ENCODE data around the gene HM13. TPM values are rescaled to one million over a fixed set of nuclear protein-coding genes. Genes with fewer than 3 reads are reported as not detected.
A peak's percentile ranks its signal among the peaks of the same experiment; 100 is the strongest.
"Not testable (repeated sequence)": the region's sequence is repeated elsewhere in the genome, so short reads cannot be mapped to it uniquely, and the experiment has no call there.

Gene HM13
- polyA plus RNA-seq, 4 donors, result 53.9 to 202 (median 91.8) TPM

DNA sequence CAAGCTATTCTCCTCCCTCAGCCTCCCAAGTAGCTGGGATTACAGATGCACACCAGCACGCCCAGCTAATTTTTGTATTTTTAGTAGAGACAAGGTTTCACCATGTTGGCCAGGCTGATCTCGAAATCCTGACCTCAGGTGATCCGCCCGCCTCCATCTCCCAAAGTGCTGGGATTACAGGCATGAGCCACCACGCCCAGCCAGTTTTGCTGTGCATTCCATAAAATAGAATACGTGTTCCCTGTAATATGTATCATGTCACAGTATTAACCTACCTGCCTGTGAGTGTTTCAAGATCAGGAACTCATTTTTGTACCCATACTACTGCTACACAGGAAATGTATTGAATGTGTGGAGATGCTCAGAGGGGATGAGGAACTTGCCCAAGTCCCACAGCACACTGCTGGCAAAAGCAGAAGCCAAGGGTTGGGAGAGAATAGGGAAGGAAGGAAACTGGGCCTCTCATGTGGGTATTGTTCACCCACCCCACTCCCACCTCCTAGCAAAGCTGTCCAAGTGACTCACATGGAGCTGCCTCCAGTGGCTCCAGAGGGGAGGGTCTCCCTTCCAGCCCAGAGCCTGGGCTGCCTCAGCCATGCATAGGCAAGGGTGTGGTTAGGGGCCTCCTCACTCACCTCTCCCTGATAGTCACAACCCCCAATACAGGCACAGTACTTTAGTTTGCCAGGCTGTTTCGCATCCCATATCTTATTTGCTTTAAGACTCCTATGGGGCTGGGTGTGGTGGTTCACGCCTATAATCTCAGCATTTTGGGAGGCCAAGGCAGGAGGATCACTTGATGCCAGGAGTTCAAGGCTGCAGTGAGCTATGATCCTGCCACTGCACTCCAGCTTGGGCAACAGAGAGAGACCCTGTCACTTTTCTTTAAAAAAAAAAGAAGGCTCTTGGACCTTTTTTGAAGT, 9.4 kb downstream of the HM13 start:
- Histone ChIP-seq H3K4me1 (ENCODE audit: control insufficient read depth in 3 of 3, insufficient read depth in 2 of 3, low read depth in 1 of 3, low read length in 2 of 3) (no peaks in the 10 kb centered on the region), H3K9me3 (ENCODE audit: control insufficient read depth in 2 of 2, insufficient read depth in 1 of 2, low read depth in 1 of 2, low read length in 1 of 2) (no peaks in the 10 kb centered on the region), H3K27me3 (ENCODE audit: control insufficient read depth in 3 of 3, insufficient read depth in 3 of 3, low read length in 3 of 3) (no peaks in the 10 kb centered on the region), H3K36me3 (ENCODE audit: control insufficient read depth in 3 of 3, insufficient read depth in 2 of 3, low read depth in 1 of 3, low read length in 3 of 3) (peaks cover 5 to 37% (median 10%) of the 10 kb centered on the region in 3 donors), H3K4me3 (ENCODE audit: low read depth in 1 of 3, low read length in 3 of 3) (no peak overlapping the region), H3K27ac (ENCODE audit: low read depth in 1 of 3, low read length in 2 of 3) (no peak overlapping the region)
- FAIRE-seq (no peak), DNase-seq (no peak)
- 88 to 93% (median 89%) methylated on average over 8 of the region's 8 CpGs for WGBS, 3 donors

DNA sequence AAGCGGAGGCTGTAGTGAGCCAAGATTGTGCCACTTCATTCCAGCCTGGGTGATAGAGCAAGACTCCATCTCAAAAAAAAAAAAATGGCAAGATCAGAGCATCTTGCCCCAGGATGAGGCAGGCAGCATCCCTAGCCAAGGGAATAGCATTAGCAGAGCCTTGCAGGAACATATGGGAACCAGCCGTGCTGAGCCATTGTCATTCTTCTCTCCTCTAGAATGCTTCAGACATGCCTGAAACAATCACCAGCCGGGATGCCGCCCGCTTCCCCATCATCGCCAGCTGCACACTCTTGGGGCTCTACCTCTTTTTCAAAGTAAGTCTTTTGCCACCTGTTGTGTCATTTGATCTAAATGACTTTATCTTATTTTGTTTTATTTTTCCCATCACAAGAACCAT, 13.0 kb downstream of the HM13 start:
- H3K27me3 ChIP-seq (ENCODE audit: control insufficient read depth in 3 of 3, insufficient read depth in 3 of 3, low read length in 3 of 3), result no peaks in the 10 kb centered on the region
- H3K27ac ChIP-seq (ENCODE audit: low read depth in 1 of 3, low read length in 2 of 3), result no peak overlapping the region
- 95% methylated on average over 6 of the region's 6 CpGs for WGBS, 3 donors
- no peak for FAIRE-seq
- H3K4me3 ChIP-seq (ENCODE audit: low read depth in 1 of 3, low read length in 3 of 3), result no peak overlapping the region
- H3K4me1 ChIP-seq (ENCODE audit: control insufficient read depth in 3 of 3, insufficient read depth in 2 of 3, low read depth in 1 of 3, low read length in 2 of 3), result no peaks in the 10 kb centered on the region
- no peaks in the 10 kb centered on the region for H3K9me3 ChIP-seq (ENCODE audit: control insufficient read depth in 2 of 2, insufficient read depth in 1 of 2, low read depth in 1 of 2, low read length in 1 of 2)
- no peak for DNase-seq
- peaks cover 10 to 45% (median 17%) of the 10 kb centered on the region in 3 donors for H3K36me3 ChIP-seq (ENCODE audit: control insufficient read depth in 3 of 3, insufficient read depth in 2 of 3, low read depth in 1 of 3, low read length in 3 of 3)

DNA sequence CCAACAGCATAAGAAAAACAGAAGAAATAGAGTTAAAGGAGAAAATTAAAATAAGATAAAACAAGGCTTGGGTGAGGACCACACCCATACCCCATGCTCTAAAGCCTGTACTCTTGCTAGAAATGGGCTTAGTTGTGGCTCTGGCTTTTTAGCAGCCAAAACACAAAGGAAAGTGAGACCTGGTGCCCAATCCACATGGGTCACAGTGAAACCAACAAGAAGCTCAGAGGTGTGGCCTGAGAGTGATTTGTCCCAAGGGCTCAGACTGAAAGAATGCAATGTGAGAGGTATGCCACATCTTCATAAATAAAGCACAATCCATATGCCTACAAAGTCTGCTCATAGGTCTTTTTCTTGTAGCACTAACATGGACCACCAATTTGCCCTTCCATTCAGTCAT, 21.1 kb downstream of the HM13 start:
- Histone ChIP-seq H3K27ac (ENCODE audit: low read depth in 1 of 3, low read length in 2 of 3) (no peak overlapping the region), H3K4me1 (ENCODE audit: control insufficient read depth in 3 of 3, insufficient read depth in 2 of 3, low read depth in 1 of 3, low read length in 2 of 3) (no peaks in the 10 kb centered on the region), H3K4me3 (ENCODE audit: low read depth in 1 of 3, low read length in 3 of 3) (no peak overlapping the region), H3K27me3 (ENCODE audit: control insufficient read depth in 3 of 3, insufficient read depth in 3 of 3, low read length in 3 of 3) (no peaks in the 10 kb centered on the region), H3K36me3 (ENCODE audit: control insufficient read depth in 3 of 3, insufficient read depth in 2 of 3, low read depth in 1 of 3, low read length in 3 of 3) (peaks cover 19 to 65% (median 29%) of the 10 kb centered on the region in 3 donors), H3K9me3 (ENCODE audit: control insufficient read depth in 2 of 2, insufficient read depth in 1 of 2, low read depth in 1 of 2, low read length in 1 of 2) (no peaks in the 10 kb centered on the region)
- DNase-seq (no peak), FAIRE-seq (no peak)

DNA sequence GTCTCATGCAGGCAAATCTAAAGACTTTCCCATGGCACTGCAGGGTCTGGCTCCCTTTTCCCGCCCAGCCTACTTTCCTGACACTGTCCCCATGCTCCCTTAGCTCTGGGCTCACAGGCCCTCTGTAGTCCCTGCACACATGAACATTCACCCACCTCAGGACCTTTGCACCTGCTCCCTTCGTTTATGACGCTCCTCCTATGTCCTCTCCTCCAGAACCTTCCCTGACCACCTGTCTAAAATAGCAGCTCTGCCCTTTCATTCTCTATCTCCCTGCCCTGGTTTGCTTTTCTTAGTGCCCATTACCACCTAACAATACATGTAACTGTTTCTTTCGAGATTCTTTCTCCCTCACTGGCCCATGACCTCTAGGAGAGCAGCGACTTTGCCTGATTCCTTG, 22.3 kb downstream of the HM13 start:
- no peak for DNase-seq
- H3K4me1 ChIP-seq (ENCODE audit: control insufficient read depth in 3 of 3, insufficient read depth in 2 of 3, low read depth in 1 of 3, low read length in 2 of 3), result no peaks in the 10 kb centered on the region
- H3K27ac ChIP-seq (ENCODE audit: low read depth in 1 of 3, low read length in 2 of 3), result no peak overlapping the region
- FAIRE-seq, result no peak
- peaks cover 22 to 70% (median 27%) of the 10 kb centered on the region in 3 donors for H3K36me3 ChIP-seq (ENCODE audit: control insufficient read depth in 3 of 3, insufficient read depth in 2 of 3, low read depth in 1 of 3, low read length in 3 of 3)
- H3K27me3 ChIP-seq (ENCODE audit: control insufficient read depth in 3 of 3, insufficient read depth in 3 of 3, low read length in 3 of 3), result no peaks in the 10 kb centered on the region
- H3K4me3 ChIP-seq (ENCODE audit: low read depth in 1 of 3, low read length in 3 of 3), result no peak overlapping the region
- no peaks in the 10 kb centered on the region for H3K9me3 ChIP-seq (ENCODE audit: control insufficient read depth in 2 of 2, insufficient read depth in 1 of 2, low read depth in 1 of 2, low read length in 1 of 2)
- 83 to 92% (median 89%) methylated on average over 5 of the region's 5 CpGs for WGBS, 3 donors

DNA sequence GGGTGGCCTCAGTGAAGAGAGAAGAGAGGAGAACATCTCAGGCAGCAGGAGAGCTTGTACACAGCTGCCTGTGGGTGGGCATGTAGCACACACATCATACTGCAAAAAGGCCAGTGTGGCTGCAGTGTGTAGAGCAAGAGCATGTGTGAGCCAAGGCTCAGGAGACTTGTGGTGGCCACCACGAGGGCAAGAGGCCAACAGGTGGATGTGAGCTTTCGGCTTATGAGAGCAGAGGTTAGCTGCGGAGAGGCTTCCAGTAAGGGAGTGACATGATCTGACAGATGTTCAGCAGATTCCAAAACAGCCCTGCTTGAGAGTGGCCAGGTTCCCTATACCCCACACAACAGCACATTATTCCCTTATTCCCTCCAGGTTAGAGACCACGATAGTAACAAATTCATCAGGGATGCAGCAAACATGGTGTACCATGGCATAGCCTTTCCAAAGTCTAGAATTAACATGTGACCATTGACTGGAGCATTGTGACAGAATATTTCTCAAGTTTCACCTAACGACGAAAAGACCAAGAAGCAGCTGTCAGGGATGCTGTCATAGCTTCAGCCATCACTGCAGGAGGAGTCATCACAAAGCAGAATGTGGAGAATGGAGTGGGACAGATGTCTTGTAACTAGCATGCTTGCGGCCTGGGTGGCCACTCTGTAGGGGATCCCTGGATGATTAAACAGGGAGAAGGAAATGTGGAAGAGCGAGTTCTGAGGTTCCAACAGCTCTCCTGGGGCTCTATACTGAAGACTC, 23.1 kb downstream of the HM13 start:
- 84 to 90% (median 88%) methylated on average over 8 of the region's 8 CpGs for WGBS, 3 donors
- H3K27ac ChIP-seq (ENCODE audit: low read depth in 1 of 3, low read length in 2 of 3), result peak overlapping the region in 1 of 3 donors; percentile 34
- no peaks in the 10 kb centered on the region for H3K4me1 ChIP-seq (ENCODE audit: control insufficient read depth in 3 of 3, insufficient read depth in 2 of 3, low read depth in 1 of 3, low read length in 2 of 3)
- FAIRE-seq (no peak), DNase-seq (no peak)
- H3K4me3 ChIP-seq (ENCODE audit: low read depth in 1 of 3, low read length in 3 of 3), result no peak overlapping the region
- peaks cover 22 to 70% (median 25%) of the 10 kb centered on the region in 3 donors for H3K36me3 ChIP-seq (ENCODE audit: control insufficient read depth in 3 of 3, insufficient read depth in 2 of 3, low read depth in 1 of 3, low read length in 3 of 3)
- H3K27me3 ChIP-seq (ENCODE audit: control insufficient read depth in 3 of 3, insufficient read depth in 3 of 3, low read length in 3 of 3), result no peaks in the 10 kb centered on the region
- no peaks in the 10 kb centered on the region for H3K9me3 ChIP-seq (ENCODE audit: control insufficient read depth in 2 of 2, insufficient read depth in 1 of 2, low read depth in 1 of 2, low read length in 1 of 2)

DNA sequence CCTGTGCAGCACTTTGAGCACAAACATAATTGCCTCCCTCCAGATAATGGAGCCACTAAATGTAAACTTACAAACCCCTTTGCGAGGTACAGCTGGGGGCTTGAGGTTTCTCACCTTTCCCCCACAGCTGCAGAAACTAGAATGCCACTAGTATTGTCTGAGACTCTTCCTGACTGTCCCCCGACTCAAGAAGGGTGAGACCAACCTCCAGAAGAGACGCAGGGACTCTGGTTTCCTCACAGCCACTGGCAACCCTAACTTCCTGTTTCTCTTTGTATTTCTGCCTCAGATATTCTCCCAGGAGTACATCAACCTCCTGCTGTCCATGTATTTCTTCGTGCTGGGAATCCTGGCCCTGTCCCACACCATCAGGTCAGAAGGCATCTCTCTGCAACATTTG, 23.6 kb downstream of the HM13 start:
- DNase-seq, result no peak
- no peaks in the 10 kb centered on the region for H3K9me3 ChIP-seq (ENCODE audit: control insufficient read depth in 2 of 2, insufficient read depth in 1 of 2, low read depth in 1 of 2, low read length in 1 of 2)
- H3K36me3 ChIP-seq (ENCODE audit: control insufficient read depth in 3 of 3, insufficient read depth in 2 of 3, low read depth in 1 of 3, low read length in 3 of 3), result peaks cover 22 to 71% (median 23%) of the 10 kb centered on the region in 3 donors
- whole genome bisulfite sequencing, 3 donors, result 64 to 83% (median 65%) methylated on average over 4 of the region's 4 CpGs
- no peaks in the 10 kb centered on the region for H3K27me3 ChIP-seq (ENCODE audit: control insufficient read depth in 3 of 3, insufficient read depth in 3 of 3, low read length in 3 of 3)
- H3K27ac ChIP-seq (ENCODE audit: low read depth in 1 of 3, low read length in 2 of 3), result no peak overlapping the region
- no peaks in the 10 kb centered on the region for H3K4me1 ChIP-seq (ENCODE audit: control insufficient read depth in 3 of 3, insufficient read depth in 2 of 3, low read depth in 1 of 3, low read length in 2 of 3)
- FAIRE-seq, result no peak
- no peak overlapping the region for H3K4me3 ChIP-seq (ENCODE audit: low read depth in 1 of 3, low read length in 3 of 3)

DNA sequence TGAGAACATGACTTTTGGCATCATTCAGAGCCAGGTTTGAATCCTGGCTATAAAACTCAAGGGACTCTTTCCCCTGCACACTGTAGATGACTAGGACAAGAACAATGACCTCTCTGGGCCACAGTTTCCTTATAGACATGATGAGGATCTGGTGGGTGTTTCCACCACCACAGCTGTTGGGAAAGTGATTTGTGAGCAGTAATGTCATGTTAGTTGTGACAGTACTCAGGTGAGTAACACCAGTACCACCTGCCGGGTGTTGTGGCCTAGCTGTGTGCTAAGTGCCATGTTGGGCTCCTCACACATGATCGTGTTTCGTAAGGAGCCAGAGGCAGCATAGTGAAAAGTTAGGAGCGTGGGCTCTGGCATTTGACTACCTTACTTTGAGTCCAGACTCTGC, 24.1 kb downstream of the HM13 start:
- Histone ChIP-seq H3K9me3 (ENCODE audit: control insufficient read depth in 2 of 2, insufficient read depth in 1 of 2, low read depth in 1 of 2, low read length in 1 of 2) (no peaks in the 10 kb centered on the region), H3K27ac (ENCODE audit: low read depth in 1 of 3, low read length in 2 of 3) (no peak overlapping the region), H3K4me1 (ENCODE audit: control insufficient read depth in 3 of 3, insufficient read depth in 2 of 3, low read depth in 1 of 3, low read length in 2 of 3) (no peaks in the 10 kb centered on the region), H3K36me3 (ENCODE audit: control insufficient read depth in 3 of 3, insufficient read depth in 2 of 3, low read depth in 1 of 3, low read length in 3 of 3) (peaks cover 21 to 72% (median 26%) of the 10 kb centered on the region in 3 donors), H3K4me3 (ENCODE audit: low read depth in 1 of 3, low read length in 3 of 3) (no peak overlapping the region), H3K27me3 (ENCODE audit: control insufficient read depth in 3 of 3, insufficient read depth in 3 of 3, low read length in 3 of 3) (no peaks in the 10 kb centered on the region)
- FAIRE-seq (no peak), DNase-seq (no peak)
- 91 to 99% (median 95%) methylated on average over 4 of the region's 4 CpGs for WGBS, 3 donors

DNA sequence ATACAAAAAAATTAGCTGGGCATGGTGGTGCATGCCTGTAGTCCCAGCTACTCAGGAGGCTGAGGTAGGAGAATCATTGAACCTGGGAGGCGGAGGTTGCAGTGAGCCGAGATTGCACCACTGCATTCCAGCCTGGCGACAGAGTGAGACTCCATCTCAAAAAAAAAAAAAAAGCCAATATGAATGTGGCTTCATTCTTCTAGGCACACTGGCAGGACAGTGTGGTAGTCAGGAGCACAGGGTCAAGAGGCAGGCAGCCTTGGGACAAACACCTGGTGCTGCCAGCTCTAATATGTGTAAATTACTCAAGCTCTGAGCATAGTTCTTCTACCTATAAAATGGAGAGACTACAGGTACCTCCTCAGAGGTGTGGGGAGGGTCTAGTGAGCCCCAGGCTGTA, 25.4 kb downstream of the HM13 start:
- not testable (repeated sequence) for H3K27me3 ChIP-seq (ENCODE audit: control insufficient read depth in 3 of 3, insufficient read depth in 3 of 3, low read length in 3 of 3); H3K4me3 ChIP-seq (ENCODE audit: low read depth in 1 of 3, low read length in 3 of 3); H3K27ac ChIP-seq (ENCODE audit: low read depth in 1 of 3, low read length in 2 of 3); FAIRE-seq; H3K9me3 ChIP-seq (ENCODE audit: control insufficient read depth in 2 of 2, insufficient read depth in 1 of 2, low read depth in 1 of 2, low read length in 1 of 2); H3K4me1 ChIP-seq (ENCODE audit: control insufficient read depth in 3 of 3, insufficient read depth in 2 of 3, low read depth in 1 of 3, low read length in 2 of 3); DNase-seq
- peaks cover 17 to 65% (median 22%) of the 10 kb centered on the region in 3 donors for H3K36me3 ChIP-seq (ENCODE audit: control insufficient read depth in 3 of 3, insufficient read depth in 2 of 3, low read depth in 1 of 3, low read length in 3 of 3)
- 93 to 98% (median 96%) methylated on average over 3 of the region's 3 CpGs for WGBS, 3 donors
